Body of pancreas (tissue), 4 donors: ENCODE measurements around the gene ARSJ. TPM values are rescaled to one million over a fixed set of nuclear protein-coding genes. Genes with fewer than 3 reads are reported as not detected.

ENCODE experiments used
- ATAC-seq: fragments of 150-250 bp; one replicate; pipeline ENCODE4 v1.9.1; 2016
- DNase-seq, 4 donors: peaks; one replicate each; pipeline ENCODE4 v3.0.0-alpha.2; 2019
- H3K27ac ChIP-seq, 4 donors: fragments of 200-600 bp; sonication (generic); 1 replicate in 3 of 4; 2 replicates in 1 of 4; pipeline versions ENCODE4 v1.5.1 to v1.6.1; 2016 to 2019; ENCODE audit warnings: mild to moderate bottlenecking in 1 of 4, mixed read lengths in 1 of 4, moderate library complexity in 1 of 4
- H3K27me3 ChIP-seq, 2 donors: fragments of 200-600 bp; sonication (generic); one replicate each; pipeline ENCODE4 v1.6.0; 2016; ENCODE audit warnings: mild to moderate bottlenecking in 1 of 2
- H3K36me3 ChIP-seq, 2 donors: fragments of 200-600 bp; sonication (generic); replicated peaks in 1 of 2; 2 replicates each; pipeline ENCODE4 v1.5.1; 2016; ENCODE audit warnings: low read depth in 2 of 2; ENCODE audit not compliant: insufficient read depth in 1 of 2
- H3K4me1 ChIP-seq: fragments of 200-600 bp; sonication (generic); one replicate; pipeline ENCODE4 v1.6.0; 2016
- H3K4me3 ChIP-seq, 2 donors: fragments of 200-600 bp; sonication (generic); 1 replicate in 1 of 2; 2 replicates in 1 of 2; pipeline ENCODE4 v1.5.1; 2016 to 2019
- H3K9me3 ChIP-seq, 3 donors: fragments of 200-600 bp; sonication (generic); 1 replicate in 2 of 3; 2 replicates in 1 of 3; pipeline ENCODE4 v1.5.1; 2016
- POLR2A ChIP-seq, 3 donors: fragments of 450-650 bp; IDR thresholded peaks; one replicate each; pipeline ENCODE4 v1.6.1; 2016; ENCODE audit warnings: antibody characterized with exemption in 3 of 3, mild to moderate bottlenecking in 2 of 3
- WGBS, 2 donors: methylation state at CpG; one replicate each; pipeline ENCODE4 v1.1.5; 2017; 5-methylcytosine and 5-hydroxymethylcytosine counted together
- intact Hi-C: fragments of 100-400 bp; cut with DNase I; formaldehyde crosslinking; loops from one replicate; pipeline ENCODE4 v1.15.1; 2023
- total RNA-seq, 2 donors: library from RNA; depleted of rRNA; stranded (reverse); fragments of >200 nt; gene quantifications; one replicate each; pipeline ENCODE4 v1.1.0, GENCODE V29; 2016
- TF ChIP-seq, protein P1 (sequence below), 7 experiments: fragments of 450-650 bp in 4 of 7; fragments of 200-600 bp in 3 of 7; sonication (generic) in 3 of 7; IDR thresholded peaks; one replicate each; pipeline ENCODE4 v1.5.1; 2016 to 2019; ENCODE audit warnings: antibody characterized with exemption in 7 of 7

Gene ARSJ
- total RNA-seq, 2 donors from 2014 or later = 3.4 to 3.6 TPM

GRCh38 chr4:113872426-113873260, 106.8 kb downstream of the ARSJ start:
- Histone ChIP-seq H3K27ac (no peak overlapping the region), H3K27me3 (no peaks in the 10 kb centered on the region), H3K36me3 (no peaks in the 10 kb centered on the region), H3K4me3 (no peak overlapping the region), H3K4me1 (no peaks in the 10 kb centered on the region), H3K9me3 (no peaks in the 10 kb centered on the region)
- no peak for TF ChIP-seq POLR2A (IDR thresholded peaks at IDR 0.05)
- TF ChIP-seq, protein P1, sequence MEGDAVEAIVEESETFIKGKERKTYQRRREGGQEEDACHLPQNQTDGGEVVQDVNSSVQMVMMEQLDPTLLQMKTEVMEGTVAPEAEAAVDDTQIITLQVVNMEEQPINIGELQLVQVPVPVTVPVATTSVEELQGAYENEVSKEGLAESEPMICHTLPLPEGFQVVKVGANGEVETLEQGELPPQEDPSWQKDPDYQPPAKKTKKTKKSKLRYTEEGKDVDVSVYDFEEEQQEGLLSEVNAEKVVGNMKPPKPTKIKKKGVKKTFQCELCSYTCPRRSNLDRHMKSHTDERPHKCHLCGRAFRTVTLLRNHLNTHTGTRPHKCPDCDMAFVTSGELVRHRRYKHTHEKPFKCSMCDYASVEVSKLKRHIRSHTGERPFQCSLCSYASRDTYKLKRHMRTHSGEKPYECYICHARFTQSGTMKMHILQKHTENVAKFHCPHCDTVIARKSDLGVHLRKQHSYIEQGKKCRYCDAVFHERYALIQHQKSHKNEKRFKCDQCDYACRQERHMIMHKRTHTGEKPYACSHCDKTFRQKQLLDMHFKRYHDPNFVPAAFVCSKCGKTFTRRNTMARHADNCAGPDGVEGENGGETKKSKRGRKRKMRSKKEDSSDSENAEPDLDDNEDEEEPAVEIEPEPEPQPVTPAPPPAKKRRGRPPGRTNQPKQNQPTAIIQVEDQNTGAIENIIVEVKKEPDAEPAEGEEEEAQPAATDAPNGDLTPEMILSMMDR (IDR thresholded peaks at IDR 0.05) = no peak
- 76 to 91% methylated on average over 5 of the region's 5 CpGs for WGBS, 2 donors
- no peak for ATAC-seq
- no peak for DNase-seq
- intact Hi-C loops = no loop called here

DNA sequence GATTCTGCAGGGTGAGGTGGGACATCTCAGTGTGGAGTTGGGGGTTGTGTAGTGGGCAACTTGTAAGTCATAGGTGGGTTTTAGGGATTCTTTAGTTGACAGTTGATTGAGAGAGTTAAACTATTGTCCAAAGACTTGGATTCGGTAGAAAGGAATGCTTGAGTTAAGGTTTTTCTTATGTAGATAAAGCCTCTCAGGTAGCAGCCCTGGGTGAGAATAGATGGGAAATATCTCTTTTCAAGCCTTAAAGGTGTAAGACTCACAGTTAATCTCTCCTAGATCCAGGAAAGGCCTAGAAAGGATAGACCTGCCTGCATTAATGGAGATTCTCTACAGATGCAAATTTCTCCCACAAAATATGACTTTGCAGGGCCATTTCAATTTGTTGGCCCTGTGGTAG, 108.4 kb downstream of the ARSJ start:
- H3K27me3 ChIP-seq = no peaks in the 10 kb centered on the region
- H3K27ac ChIP-seq = no peak overlapping the region
- TF ChIP-seq, protein P1 (IDR thresholded peaks at IDR 0.05) = no peak
- TF ChIP-seq POLR2A (IDR thresholded peaks at IDR 0.05) = no peak
- intact Hi-C loops = no loop called here
- no peak overlapping the region for H3K4me3 ChIP-seq
- H3K9me3 ChIP-seq = no peaks in the 10 kb centered on the region
- 91 to 100% methylated on average over 1 of the region's 1 CpG for WGBS, 2 donors
- no peaks in the 10 kb centered on the region for H3K36me3 ChIP-seq
- DNase-seq = no peak
- no peak for ATAC-seq
- H3K4me1 ChIP-seq = no peaks in the 10 kb centered on the region

DNA sequence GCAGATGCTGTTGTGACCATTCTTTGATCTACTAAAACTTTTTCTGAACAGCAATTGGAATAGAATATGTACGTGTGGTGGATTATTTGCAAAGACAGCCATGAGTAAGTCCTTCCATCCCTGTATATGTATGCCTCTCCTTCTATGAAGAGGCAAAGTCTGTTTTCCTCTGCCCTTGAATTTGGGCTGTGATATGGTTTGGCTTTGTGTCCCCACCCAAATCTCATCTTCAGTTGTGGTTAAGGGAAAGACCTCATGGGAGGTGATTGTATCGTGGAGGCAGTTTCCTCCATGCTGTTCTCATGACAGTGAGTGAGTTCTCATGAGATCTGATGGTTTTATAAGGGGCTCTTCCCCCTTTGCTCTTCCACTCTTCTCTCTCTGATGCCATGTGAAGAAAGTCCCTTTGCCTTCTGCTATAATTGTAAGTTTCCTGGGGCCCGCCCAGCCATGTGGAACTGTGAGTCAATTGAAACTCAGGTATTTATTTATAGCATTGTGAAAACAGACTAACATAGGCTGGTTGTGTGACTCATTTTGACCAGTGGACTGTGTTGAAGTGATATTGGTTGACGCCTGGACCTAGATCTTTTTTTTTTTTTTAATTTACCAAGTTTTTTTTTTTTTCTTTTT, 109.6 kb downstream of the ARSJ start:
- Histone ChIP-seq H3K9me3 (no peaks in the 10 kb centered on the region), H3K4me3 (no peak overlapping the region), H3K27me3 (no peaks in the 10 kb centered on the region), H3K27ac (no peak overlapping the region), H3K4me1 (no peaks in the 10 kb centered on the region), H3K36me3 (no peaks in the 10 kb centered on the region)
- TF ChIP-seq POLR2A (IDR thresholded peaks at IDR 0.05) = no peak
- TF ChIP-seq, protein P1 (IDR thresholded peaks at IDR 0.05) = no peak
- DNase-seq = no peak
- no peak for ATAC-seq
- WGBS, 2 donors = 84 to 86% methylated on average over 4 of the region's 4 CpGs
- intact Hi-C loops = no loop called here

DNA sequence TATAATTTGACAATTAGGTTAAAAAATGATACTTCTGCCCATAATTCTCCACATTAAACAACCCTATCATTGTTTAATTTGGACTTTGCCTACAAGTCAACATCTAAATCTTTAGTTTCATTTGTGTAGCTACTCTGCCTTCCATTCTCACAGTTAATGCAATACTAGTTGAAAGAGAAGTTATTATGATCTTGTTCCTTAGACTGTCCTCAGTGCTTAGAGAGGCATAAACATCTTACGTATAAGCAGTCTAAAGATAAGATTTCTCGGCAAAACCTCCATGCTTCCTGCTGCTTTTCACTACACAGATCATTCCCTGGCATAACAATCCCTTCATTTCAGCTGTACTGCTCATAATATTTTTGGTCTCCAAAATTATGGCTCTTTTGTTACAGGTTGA, 112.8 kb downstream of the ARSJ start:
- Histone ChIP-seq H3K27ac (no peak overlapping the region), H3K9me3 (no peaks in the 10 kb centered on the region), H3K4me1 (no peaks in the 10 kb centered on the region), H3K27me3 (no peaks in the 10 kb centered on the region), H3K4me3 (no peak overlapping the region), H3K36me3 (no peaks in the 10 kb centered on the region)
- 56 to 81% methylated on average over 2 of the region's 2 CpGs for WGBS, 2 donors
- intact Hi-C loops = no loop called here
- ATAC-seq = no peak
- DNase-seq = no peak
- TF ChIP-seq, protein P1 (IDR thresholded peaks at IDR 0.05) = no peak
